ENCODE measurements around the gene TLL2. TPM values are rescaled to one million over a fixed set of nuclear protein-coding genes. Genes with fewer than 3 reads are reported as not detected.

Gene TLL2
- total RNA-seq, 2 donors from 2014 or later: not detected

DNA sequence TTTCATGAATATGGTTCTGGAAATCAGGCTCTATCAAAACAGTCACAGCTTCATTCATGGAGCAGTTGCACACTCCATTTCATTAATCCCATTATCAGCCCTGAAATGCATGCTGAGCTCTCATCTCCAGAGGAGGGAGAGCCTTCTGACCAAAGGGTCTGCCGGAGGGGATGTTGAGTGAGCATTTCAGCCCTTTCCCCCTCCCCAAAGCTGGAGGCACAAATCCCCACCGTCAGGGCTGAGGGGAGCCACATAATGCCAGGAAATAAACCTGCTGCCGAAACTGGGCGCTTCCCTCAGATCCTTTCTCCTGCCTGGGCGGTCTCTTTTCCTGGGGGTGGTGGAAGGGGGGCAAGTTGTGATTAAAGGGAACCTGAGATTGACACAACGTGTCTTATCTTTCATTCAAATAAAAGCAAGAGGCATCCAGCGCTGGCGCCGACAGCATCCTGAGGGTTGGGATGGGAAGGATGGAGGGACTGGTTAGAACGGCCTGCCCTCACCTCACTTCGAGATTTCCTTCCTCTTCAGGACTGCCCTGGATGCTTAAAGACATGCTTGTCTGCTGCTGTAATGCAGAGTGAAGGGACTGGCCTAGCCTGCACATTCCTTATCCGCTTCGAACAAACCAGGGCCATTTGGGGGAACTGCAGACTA, 71.6 kb downstream of the TLL2 start:
- no peak for ATAC-seq (ENCODE audit: insufficient number of reproducible peaks, low FRiP score, low read depth)
- H3K27ac ChIP-seq: no peak overlapping the region
- H3K4me1 ChIP-seq (ENCODE audit: control insufficient read depth in 1 of 2, low read depth in 2 of 2): no peaks in the 10 kb centered on the region
- H3K27me3 ChIP-seq (replicated peaks; ENCODE audit: insufficient read depth): no peaks in the 10 kb centered on the region
- no peak overlapping the region for H3K4me3 ChIP-seq
- H3K36me3 ChIP-seq: no peaks in the 10 kb centered on the region
- H3K9me3 ChIP-seq: no peaks in the 10 kb centered on the region
- no peak for DNase-seq (ENCODE audit: low spot score)
- TF ChIP-seq, protein P1, sequence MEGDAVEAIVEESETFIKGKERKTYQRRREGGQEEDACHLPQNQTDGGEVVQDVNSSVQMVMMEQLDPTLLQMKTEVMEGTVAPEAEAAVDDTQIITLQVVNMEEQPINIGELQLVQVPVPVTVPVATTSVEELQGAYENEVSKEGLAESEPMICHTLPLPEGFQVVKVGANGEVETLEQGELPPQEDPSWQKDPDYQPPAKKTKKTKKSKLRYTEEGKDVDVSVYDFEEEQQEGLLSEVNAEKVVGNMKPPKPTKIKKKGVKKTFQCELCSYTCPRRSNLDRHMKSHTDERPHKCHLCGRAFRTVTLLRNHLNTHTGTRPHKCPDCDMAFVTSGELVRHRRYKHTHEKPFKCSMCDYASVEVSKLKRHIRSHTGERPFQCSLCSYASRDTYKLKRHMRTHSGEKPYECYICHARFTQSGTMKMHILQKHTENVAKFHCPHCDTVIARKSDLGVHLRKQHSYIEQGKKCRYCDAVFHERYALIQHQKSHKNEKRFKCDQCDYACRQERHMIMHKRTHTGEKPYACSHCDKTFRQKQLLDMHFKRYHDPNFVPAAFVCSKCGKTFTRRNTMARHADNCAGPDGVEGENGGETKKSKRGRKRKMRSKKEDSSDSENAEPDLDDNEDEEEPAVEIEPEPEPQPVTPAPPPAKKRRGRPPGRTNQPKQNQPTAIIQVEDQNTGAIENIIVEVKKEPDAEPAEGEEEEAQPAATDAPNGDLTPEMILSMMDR (IDR thresholded peaks at IDR 0.05): no peak

DNA sequence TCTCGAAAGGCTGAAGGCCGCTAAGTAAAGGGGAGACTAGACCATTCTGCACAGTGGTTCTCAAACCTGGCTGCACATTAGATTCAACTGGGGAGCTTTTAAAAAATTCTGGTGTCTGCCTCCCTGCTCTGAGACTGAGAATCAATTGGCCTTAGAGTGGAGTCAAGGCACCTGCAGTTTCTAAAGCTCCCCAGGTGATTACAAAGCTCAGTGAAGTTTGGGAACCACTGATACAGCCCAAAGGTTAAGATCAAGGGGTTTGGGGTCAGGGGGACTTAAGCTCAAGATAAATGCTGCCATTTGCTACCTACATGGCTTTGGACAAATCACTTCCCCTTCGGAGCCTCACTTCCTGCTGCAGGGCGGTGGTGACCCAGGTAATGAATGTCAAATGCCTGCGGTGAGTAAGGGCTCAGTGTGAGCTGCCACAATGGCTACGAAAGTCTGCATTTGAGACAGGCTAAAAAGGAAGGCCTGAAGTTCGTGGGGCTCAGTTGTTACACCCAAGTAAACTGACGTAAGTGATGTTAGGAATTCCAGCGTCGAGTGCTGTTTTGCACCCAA, 72.3 kb downstream of the TLL2 start:
- H3K36me3 ChIP-seq: no peaks in the 10 kb centered on the region
- TF ChIP-seq, protein P1 (IDR thresholded peaks at IDR 0.05): no peak
- H3K4me3 ChIP-seq: no peak overlapping the region
- H3K4me1 ChIP-seq (ENCODE audit: control insufficient read depth in 1 of 2, low read depth in 2 of 2): no peaks in the 10 kb centered on the region
- no peaks in the 10 kb centered on the region for H3K9me3 ChIP-seq
- H3K27me3 ChIP-seq (replicated peaks; ENCODE audit: insufficient read depth): no peaks in the 10 kb centered on the region
- no peak for ATAC-seq (ENCODE audit: insufficient number of reproducible peaks, low FRiP score, low read depth)
- no peak overlapping the region for H3K27ac ChIP-seq
- no peak for DNase-seq (ENCODE audit: low spot score)

DNA sequence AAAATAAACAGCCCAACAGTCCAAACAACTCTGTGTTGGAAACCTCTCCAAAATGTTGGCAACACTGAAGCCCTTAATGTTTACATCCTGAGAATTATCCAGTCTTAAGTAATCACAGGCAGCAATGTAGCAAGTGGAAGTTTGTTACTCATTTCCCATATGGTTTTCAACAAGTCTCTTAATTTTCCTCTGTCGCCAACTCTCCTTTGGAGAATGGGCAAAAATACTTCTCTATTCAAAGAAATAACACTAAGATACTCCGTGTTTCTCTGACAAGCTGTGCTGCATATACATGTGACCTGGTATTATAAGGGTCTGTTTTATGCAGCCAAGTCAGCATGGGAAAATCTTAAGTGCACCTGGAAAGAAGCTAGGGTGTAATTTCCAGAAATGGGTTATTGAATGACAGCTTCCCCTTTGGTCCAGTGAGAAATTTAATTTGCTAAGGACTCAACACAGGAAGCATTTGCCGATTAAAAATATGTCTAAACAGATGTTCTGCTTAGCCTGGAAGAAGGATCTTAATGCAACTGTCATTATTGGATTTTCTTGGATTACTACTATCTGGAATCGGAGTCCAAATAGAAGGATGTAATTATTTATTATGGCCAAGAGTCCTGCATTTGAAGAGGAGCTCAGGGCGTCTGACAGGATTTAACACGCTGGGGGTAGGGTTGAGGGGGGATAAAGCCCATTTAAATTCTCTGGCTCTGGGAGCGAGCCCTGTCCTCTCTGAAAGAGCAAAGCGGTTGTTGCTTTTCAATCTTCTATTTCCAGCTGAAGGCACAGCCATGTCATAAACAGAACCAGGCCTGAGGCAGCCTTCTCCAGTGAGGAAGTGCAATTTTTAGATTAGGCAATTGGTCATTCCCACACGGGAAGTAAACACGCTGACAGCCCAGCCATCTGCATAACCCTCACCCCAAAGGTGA, 73.1 kb downstream of the TLL2 start:
- Histone ChIP-seq H3K4me3 (no peak overlapping the region), H3K9me3 (no peaks in the 10 kb centered on the region), H3K4me1 (ENCODE audit: control insufficient read depth in 1 of 2, low read depth in 2 of 2) (no peaks in the 10 kb centered on the region), H3K27ac (no peak overlapping the region), H3K27me3 (replicated peaks; ENCODE audit: insufficient read depth) (no peaks in the 10 kb centered on the region), H3K36me3 (no peaks in the 10 kb centered on the region)
- TF ChIP-seq, protein P1 (IDR thresholded peaks at IDR 0.05): no peak
- no peak for ATAC-seq (ENCODE audit: insufficient number of reproducible peaks, low FRiP score, low read depth)
- no peak for DNase-seq (ENCODE audit: low spot score)

DNA sequence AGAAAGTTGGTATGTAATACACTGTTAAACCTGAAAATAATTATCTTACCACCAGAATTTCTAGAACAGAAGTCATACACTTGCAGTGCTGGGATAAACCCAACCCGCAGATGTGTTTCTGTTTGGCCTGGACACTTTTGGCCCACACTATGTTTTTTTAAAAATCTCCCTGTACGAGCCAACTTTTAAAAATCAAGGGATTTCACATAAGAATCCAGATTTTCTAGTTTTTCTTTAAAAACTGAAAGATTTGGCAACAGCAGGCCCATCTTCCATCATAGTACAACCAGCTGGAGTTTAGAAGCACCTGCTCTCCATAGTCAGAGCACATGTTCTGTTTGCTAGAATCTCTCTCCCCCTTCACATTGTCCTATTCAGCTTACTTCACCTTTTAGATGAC, 74.0 kb downstream of the TLL2 start:
- H3K4me1 ChIP-seq (ENCODE audit: control insufficient read depth in 1 of 2, low read depth in 2 of 2): no peaks in the 10 kb centered on the region
- H3K4me3 ChIP-seq: no peak overlapping the region
- TF ChIP-seq, protein P1 (IDR thresholded peaks at IDR 0.05): no peak
- H3K9me3 ChIP-seq: no peaks in the 10 kb centered on the region
- no peaks in the 10 kb centered on the region for H3K36me3 ChIP-seq
- no peaks in the 10 kb centered on the region for H3K27me3 ChIP-seq (replicated peaks; ENCODE audit: insufficient read depth)
- H3K27ac ChIP-seq: no peak overlapping the region
- ATAC-seq (ENCODE audit: insufficient number of reproducible peaks, low FRiP score, low read depth): no peak
- DNase-seq (ENCODE audit: low spot score): no peak

DNA sequence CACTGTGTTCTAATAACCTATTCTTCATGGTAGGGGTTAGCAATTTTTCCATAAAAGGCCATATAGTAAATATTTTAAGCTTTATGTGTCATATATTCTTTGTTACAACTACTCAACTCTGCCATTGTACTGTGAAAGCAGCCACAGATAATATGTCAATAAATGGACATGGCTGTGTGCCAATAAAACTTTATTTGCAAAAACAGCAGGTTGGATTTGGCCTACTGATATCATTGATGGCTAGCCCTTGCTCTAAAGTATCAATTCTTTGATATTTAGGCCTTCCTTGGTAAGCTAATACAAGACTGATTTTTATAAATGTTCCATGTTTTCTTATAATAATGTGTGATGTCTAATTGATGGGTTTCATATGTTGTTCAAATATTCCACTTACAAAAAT, 77.7 kb downstream of the TLL2 start:
- H3K27ac ChIP-seq: no peak overlapping the region
- TF ChIP-seq, protein P1 (IDR thresholded peaks at IDR 0.05): no peak
- no peaks in the 10 kb centered on the region for H3K27me3 ChIP-seq (replicated peaks; ENCODE audit: insufficient read depth)
- ATAC-seq (ENCODE audit: insufficient number of reproducible peaks, low FRiP score, low read depth) (no peak), DNase-seq (ENCODE audit: low spot score) (no peak)
- H3K4me1 ChIP-seq (ENCODE audit: control insufficient read depth in 1 of 2, low read depth in 2 of 2): no peaks in the 10 kb centered on the region
- H3K4me3 ChIP-seq: no peak overlapping the region
- H3K36me3 ChIP-seq: no peaks in the 10 kb centered on the region
- no peaks in the 10 kb centered on the region for H3K9me3 ChIP-seq
